Activated CD4-positive, alpha-beta T cell treated with anti-CD3 and anti-CD28 coated beads, Interleukin-2, Interleukin-6, amounts not matched to agents 100 ng/mL and 50 ng/mL, durations not matched to agents 16 hours and 8 hours (primary cell): ENCODE data around the gene PISD.
"Not testable (repeated sequence)": the region's sequence is repeated elsewhere in the genome, so short reads cannot be mapped to it uniquely, and the experiment has no call there.

Experiments used
- DNase-seq: peaks from one replicate; pipeline ENCODE4 v3.0.0-alpha.2; 2020

PISD gene

DNA sequence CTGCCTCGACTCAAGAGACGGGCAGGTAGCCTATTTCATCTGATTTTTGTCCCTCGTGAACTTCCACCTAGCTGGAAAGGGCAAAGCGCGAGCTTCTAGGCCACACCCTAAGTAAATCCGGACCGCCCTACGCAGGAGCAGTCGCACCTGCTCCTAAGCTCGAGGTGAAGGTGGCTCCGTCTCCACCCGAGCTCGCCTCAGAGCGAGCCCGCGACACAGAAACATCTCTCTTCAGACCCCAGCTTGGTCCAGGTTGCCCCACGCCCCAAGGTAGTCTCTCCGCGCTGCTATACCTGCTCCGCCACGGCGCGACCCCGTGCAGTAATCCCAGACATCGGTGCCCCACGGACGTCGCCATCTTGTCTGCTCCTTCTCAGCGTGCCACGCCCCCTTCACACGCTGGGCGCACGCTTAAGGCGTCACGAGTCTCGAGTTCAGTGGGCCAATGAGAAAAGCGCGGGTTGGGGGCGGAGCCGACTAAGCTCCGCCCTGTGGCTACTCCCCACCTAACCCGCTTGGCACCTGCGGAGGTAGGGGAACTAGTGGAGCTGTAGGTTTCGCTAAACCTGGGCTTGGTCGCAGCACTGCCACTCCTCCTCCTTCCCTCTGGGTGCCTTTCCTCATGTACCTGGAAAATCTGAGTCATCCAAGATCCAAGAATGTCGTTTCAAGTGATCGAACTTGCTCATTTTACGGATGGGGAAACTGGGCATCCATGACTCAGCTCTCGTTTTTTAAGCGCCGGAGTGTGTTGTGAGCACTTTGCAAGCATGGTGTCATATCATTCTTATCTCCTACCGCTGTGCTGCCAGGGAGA is at the start of gene PISD:
Gene PISD, minus strand, starts transcription at position 365 of the 817 bp plus-strand sequence. Its CDS starts 7 bp downstream, at position 358.
- DNase-seq = peak; percentile 98

- DNase-seq = not testable (repeated sequence)
Observed at GRCh38 chr22:31711226-31711625, 49.2 kb upstream of the PISD start.

GRCh38 chr22:31707519-31707918 is 45.5 kb upstream of the PISD start:
- no peak for DNase-seq

- no peak for DNase-seq
Observed at GRCh38 chr22:31695423-31695822, 33.4 kb upstream of the PISD start.

GRCh38 chr22:31694046-31694445 is 32.0 kb upstream of the PISD start:
- DNase-seq = not testable (repeated sequence)

GRCh38 chr22:31692186-31692886 is 30.3 kb upstream of the PISD start:
- peak; percentile 68 for DNase-seq

DNA sequence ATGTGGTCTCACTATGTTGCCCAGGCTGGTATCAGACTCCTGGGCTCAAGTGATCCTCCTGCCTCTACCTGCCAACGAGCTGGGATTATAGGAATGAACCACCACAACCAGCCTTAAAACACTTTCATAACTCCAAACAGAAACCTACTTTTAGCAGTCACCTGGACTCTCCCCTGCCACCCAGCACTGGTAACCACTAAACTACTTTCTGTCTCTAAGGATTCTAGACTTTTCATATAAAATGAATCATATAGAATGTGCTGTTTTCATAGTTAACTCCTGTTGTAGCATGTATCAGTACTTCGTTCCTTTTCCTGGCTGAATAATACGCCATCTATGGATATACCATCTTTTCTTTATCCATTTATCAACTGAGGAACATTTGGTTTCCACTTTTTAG is 29.4 kb upstream of the PISD start:
- DNase-seq = no peak

- DNase-seq = no peak
Observed at GRCh38 chr22:31683181-31684105, 21.4 kb upstream of the PISD start.

GRCh38 chr22:31682751-31683150 is 20.7 kb upstream of the PISD start:
- no peak for DNase-seq

DNA sequence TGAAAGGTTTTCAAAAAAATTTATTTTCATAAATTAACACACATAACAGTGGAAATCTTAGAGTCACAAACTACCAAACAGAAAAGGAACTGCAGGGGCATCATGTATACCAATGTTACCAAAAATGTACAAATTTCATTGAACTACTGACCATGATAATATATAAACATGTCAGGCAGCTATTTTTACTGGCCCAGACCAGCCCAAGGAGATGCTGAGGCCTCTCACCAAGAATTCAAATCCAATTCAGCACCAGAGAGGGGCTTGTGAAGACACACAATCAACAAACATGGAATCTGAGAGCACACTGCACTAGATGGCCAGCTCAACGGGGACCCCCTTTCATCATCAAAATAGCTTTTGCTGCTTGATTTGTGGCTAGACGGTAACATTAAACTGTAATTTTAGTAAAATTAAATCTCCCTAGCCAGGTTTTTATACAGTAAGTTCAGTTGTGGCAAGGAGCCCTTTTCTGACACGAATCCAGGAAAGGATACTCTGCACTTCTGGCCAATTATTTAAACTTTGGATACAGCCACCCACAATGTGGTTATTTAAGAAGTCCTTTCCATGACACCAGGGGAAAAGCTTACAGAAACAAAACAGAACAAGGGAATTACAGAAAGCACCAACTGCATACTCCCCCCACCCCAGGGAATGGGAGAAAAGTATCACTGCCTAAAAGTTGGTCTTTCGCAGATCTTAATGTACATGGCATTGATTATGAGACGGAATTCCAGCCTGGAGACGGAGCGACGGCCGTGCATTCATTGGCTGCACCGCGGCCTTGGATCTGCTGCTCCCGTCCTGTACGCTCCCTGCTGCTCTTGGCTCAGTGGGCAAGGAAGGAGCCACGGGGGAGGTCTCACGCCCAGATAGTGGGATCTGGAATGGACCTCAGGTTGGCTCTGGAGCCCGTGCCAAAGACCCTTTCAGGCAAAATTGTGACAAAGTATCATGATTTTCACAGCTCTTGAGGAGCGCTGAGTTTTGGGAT is 19.6 kb upstream of the PISD start:
- DNase-seq = no peak

DNA sequence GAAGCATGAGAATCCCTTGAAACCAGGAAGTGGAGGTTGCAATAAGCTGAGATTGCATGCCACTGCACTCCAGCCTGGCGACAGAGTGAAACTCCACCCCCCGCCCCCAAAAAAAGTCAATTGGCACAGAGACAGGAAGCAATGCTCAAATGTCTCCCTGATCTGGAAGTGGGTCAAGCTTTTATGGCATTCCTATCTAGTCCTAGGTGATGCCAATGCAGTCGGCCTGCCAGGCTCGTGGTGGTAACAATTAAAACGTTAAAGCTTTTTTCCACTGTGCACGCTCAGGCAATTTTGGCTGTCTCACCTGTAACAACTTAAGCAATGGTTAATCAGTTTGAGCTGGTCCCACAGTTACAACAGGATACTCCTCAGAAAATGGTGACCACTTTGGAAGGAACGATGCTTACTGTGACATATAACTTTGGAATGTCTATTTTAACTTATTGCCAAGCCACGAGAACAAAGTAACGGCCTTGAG is 18.9 kb upstream of the PISD start:
- no peak for DNase-seq

DNA sequence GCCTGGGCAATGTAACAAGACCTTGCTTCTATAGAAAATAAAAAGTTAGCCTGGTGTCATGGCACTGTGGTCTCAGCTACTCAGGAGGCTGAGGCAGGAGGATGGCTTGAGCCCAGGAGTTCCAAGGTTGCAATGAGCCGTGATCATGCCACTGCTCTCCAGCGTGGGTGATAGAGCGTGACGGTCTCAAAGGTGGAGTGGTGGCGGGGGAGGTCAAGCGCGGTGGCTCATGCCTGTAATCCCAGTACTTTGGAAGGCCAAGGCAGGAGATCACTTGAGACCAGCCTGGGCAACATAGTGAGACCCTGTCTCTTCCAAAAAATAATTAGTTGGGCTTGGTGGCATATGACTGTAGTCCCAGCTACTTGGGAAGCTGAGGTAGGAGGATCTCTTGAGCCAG is 16.7 kb upstream of the PISD start:
- no peak for DNase-seq

DNA sequence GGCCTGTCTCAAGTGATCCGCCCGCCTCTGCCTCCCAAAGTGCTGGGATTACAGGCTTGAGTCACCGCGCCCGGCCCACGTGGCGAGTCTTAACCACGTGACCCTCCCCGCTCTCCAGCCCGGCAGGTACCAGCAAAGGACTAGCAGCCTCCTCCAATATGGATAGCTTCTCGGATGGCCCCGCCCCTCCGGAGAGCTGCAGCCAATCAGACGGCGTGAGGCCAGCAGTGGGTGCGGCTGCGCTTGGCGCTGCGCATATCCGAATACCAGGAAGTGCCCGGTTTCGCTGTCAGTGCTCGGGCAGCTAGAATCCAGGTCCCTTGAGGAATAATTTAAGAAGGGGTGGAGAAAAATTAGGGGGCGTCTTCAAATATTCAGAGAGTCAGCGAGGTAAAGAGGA is 14.7 kb upstream of the PISD start:
- DNase-seq = peak; percentile 95

DNA sequence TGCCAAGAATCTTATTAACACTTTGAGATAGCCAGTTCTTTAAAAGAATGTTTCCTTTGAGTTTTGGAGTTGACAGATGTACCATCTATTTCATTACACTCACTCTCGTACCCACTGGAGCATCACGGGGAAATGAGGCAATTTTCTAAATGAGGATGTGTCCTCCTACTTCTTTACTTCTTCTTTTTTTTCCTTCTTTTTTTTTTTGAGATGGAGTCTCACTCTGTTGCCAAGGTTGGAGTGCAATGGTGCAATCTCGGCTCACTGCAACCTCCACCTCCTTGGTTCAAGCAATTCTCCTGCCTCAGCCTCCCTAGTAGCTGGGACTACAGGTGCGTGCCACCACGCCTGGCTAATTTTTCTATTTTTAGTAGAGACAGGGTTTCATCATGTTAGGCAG is 12.2 kb upstream of the PISD start:
- not testable (repeated sequence) for DNase-seq

DNA sequence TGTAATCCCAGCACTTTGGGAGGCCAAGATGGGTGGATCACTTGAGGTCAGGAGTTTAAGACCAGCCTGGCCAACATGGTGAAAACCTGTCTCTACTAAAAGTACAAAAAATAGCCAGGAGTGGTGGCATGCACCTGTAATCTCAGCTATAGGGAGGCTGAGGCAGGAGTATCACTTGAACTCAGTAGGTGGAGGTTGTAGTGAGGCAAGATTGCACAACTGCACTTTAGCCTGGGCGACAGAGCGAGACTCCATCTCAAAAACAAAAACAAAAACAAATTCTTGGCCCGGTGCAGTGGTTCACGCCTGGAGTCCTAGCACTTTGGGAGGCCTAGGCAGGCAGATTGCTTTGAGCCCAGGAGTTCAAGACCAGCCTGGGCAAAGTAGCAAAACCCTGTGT is 6.8 kb upstream of the PISD start:
- not testable (repeated sequence) for DNase-seq

- DNase-seq = no peak
Observed at GRCh38 chr22:31662668-31663037, 638 bp upstream of the PISD start.

- peak; percentile 79 for DNase-seq
Observed at GRCh38 chr22:31660860-31661341, 1.1 kb downstream of the PISD start.

- no peak for DNase-seq
Observed at GRCh38 chr22:31659246-31659645, 2.8 kb downstream of the PISD start.

DNA sequence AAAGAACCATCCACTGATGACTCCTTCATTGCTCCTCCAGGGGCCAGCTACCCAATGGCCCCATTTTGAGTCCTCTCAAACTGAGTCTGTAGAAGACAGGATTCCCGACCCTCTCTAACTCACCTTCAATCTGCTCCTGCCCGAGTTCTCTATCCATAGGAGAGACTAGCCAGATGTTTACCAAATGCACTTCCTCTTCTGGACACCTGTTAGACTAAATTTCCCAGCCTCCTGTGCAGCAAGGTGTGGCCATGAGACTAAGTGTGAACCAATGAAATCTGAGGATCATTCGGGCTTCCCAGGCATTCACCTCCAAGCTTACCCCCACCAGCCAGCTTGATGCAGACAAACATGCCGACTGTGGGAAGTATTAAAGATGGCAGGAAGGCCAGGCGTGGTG is 7.6 kb downstream of the PISD start:
- DNase-seq = no peak

DNA sequence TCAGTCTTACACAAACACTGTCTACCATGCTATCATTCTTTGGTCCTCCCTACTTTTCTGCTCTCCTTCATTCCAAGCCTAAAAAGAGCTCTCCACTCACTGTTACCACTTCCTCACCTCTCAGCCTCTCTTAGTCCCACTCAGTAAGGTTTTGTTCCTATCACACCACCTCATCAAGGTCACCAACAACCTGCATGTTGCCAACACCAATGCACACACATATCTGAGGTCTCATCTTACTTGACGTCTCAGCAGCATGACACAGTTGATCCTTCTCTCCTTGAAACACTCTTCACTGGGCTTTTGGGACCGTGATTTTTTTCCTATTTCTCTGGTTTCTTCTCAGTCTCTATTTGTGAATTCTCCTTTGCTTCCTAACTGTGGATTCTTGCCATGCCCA is 8.1 kb downstream of the PISD start:
- no peak for DNase-seq

DNA sequence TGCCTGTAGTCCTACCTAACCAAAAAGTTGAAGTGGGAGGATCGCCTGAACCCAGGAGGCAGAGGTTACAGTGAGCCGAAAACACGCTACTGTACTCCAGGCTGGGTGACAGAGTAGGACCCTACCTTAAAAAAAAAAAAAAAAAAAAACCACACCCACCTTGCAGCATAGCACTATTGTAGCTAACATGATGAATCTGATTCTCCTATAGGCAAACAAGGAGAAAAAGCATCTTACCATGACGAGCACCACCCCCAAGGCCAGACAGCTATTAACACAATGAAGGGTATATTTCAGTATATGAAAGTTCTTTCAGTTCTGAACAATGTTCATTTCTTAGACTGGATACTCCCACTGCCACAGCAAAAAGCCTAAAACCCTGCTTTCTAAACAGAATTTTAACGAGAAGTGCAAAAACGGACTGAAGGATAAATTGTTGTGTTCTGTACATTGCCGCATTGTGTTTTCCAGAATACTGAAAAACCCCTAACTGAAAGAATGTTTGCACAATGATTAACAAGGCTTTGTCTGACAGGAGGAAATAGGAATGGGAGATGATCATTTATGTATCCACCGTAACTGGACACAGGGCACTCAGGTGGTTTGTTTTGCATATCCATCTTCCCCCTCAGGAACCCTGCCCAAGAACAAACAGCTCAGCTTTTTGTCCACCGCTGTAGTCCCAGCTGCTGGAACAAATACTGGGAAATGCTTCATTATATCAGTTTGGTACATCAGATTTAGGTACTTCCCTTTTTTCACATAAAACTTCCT is 8.9 kb downstream of the PISD start:
- DNase-seq = no peak
